Stimulated activated CD8-positive, alpha-beta memory T cell treated with anti-CD3 and anti-CD28 coated beads, Interleukin-4, amount 100 ng/mL, for 24 hours (primary cell): ENCODE measurements around the gene BMPR1B.

Experiments
- DNase-seq: peaks from one replicate; pipeline ENCODE4 v3.0.0-alpha.2; 2020; ENCODE audit warnings: low read depth

Gene BMPR1B

DNA sequence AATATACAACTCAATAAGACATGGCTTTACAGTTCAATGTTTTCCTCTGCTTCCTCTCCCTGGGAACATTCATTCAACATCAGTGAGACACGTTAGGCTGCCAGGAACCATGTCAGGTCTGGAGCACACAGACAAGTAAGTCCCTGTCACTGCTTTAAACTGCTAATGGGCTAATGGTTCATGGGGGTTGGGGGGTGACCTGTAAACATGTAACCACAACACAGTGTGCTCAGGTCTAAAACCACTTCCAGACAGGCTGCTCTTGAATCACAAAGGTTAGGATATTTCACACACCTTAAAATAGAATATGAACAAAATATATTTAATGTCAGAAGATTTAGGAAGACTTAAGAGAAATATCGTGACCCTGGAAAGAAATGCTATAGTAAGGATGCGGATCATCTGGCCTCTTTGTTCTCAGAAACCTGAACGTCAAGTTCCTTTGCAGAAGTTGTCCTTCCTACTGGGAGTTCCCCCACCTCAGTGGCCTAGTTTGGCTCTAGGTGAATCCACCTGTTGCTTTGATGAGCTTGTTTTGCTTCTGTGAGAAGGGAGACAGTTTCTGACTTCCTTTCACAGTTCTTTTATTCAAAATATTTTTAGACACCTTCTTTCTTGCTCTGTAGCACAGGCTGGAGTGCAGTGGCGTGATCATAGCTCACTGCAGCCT, 431.1 kb downstream of the BMPR1B start:
- no peak for DNase-seq

DNA sequence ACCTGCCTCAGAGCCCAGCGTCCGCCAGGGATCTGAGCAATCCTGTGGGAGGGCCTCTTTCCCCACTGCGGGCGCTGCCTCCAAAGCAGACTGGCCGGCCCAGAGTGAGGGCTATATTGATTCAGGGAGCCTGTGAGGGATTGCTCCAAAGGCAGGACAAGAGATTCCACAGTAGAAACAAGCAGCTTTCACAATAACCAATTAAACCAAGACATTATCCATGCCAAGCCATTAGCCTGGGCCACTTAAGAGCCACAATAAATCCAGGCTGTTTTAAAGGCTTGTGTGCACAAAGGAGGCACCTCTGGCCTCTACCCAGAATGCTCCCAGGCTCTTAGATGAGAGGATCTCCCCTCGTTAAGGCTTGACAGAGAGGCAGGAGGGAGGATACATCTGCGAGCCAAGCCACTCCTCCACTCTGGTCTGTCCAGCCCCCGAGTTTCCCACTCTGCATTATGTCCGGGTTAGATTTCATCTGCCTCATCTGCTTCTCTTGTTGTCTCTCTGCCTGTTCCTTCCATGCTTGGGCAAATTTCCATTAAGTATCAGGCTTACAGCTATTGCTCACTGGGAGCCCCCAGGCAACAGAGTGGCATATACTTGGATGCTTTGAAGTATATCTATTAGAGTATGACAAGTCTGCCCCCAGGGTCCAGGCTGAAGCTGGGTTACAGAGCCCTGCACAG, 433.1 kb downstream of the BMPR1B start:
- DNase-seq, result no peak

DNA sequence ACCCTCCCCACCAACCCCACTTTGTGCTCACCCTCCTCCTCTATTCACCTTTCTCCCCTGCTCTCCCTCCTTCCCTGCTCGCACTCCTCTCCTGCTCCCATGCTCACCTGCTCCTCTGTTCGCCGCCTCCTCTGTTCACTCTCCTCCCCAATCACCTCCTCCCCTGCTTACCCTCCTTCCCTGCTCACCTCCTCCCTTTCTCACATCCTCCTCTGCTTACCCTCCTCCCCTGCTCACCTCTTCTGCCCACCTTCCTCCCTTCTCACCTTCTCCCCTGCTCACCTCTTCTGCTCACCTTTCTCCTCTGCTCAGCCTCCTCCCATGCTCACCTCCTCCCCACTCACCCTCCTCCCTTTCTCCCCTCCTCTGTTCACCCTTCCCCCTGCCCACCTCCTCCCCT, 433.8 kb downstream of the BMPR1B start:
- no peak for DNase-seq

DNA sequence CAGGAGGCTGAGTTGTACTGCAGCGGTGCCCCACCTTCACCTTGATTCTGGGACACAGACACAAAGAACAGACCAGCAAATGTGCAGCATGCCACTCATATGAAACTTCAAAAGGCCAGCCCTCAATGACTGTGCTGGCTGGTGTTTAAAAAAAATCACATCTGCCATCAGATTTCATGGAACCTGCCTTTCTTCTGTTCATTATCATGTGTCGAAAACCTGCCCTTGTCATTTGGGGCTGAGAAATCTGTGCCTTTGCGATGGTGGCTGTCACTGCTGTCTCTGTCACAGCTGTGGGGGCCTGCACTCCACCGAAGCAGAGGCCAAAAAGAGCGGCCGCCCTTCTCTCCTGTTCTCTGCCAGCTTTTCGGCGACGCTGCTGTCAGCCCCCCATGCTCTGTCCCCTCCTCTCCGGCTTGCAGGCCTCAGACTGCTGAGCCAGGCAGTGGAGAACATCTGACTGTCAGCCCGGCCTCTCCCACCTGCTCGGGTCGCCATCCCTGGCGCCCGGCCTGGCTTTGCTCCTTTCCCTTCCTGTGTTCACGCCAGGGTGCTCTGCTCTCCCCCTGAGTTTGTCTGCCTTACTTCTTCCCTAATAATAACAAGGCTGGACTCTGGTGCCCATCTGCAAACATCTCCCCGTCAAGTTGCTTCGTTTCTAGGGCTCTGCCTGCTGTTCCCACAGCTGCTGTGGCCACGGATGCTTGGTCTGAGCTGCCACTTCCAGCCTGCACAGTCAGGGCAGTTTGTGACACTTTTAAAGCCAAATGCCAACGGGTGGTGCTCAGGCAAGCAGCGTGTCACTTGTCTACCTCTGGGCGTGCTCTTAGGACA, 435.9 kb downstream of the BMPR1B start:
- DNase-seq, result no peak

DNA sequence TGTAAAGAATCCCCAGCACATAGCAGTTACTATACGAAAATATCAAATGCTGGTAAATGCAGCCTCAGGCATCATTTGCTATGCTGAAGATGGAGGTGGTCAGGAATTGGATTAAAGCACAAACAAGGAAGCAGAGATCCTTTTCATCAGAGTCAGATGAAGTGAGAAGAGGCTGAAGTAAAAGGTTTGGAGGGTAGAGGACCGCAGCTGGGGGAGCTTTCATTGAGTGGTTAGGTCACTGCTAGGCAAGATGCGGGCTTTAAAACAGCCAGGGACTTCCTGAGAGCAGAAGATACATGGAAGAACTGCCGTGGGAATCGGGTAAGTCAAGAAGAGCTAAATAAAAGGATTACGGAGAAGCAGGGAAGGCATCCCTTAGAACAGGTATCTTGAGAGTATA, 439.6 kb downstream of the BMPR1B start:
- no peak for DNase-seq

DNA sequence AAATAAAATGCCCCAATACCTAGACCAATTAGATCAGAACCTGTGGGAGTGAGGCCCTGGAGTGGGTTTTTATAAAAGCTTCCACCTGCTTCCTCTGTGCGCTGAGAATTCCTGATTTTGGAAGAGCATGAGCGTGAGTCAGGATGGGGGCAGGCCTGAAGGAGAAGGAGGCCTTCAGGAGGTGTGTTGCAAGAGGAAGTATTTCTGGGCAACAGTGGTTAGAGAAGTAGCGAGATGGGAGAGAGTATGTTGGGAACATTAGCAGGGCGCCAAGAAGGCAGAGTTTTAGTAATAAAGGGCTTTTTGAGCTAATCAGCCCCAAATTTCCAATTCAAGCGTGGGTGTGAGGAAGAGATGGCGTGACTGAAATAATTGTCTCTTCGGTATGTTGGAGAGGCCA, 441.2 kb downstream of the BMPR1B start:
- DNase-seq, result no peak

DNA sequence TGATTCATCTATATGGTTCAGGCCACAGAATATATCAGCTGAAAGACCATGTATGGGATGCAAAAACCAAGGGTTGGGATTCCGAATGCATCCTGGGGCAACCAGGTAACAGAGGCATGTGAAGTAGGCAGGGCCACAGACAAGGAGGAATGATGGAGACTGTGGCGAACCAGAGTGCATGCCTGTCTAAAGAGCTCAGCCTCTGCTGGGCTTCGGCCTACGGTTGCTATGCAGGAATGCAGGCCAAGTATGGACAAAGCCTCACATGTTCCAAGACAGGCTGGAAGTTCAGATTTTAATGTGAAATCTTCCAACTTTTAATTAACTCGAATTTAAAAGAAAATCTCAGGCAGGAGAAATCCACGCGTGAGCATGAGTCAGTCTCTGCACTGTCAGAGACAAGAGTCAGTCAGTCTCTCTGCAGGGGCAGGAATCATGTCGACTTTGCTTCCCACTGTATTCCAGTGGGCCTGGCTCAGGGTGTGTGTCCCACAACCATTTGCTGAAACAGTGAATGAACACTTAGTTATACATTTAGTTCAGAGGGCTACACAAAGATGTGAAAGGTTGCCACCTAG, 446.6 kb downstream of the BMPR1B start:
- DNase-seq, result no peak

DNA sequence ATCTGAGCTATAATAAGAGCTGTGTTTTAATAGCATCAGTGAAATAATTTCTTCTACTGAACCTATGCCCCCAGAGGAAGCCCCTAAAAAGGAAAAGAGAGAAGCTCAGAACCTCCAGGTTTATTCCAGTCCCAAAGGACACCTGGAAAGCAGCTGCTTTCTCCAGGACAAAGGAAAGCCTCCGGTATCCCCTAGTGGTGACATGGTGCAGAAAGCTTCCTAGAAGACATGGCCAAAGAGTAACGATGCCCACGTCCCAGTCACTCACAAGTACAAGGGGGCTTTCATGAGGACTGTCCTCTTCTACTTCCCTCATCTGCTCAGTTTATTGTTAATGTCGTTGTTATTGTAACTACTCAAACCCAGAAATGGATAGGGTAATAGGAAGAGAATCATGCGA, 447.1 kb downstream of the BMPR1B start:
- DNase-seq, result no peak
